Stimulated activated CD8-positive, alpha-beta memory T cell treated with anti-CD3 and anti-CD28 coated beads, Interleukin-7, amount 100 ng/mL, for 4 hours (primary cell): Measurements from ENCODE around the gene STKLD1.
"Not testable (repeated sequence)": the region's sequence is repeated elsewhere in the genome, so short reads cannot be mapped to it uniquely, and the experiment has no call there.

ENCODE experiments used
- DNase-seq, 2 donors: peaks; one replicate each; pipeline ENCODE4 v3.0.0-alpha.2; 2020; ENCODE audit warnings: low read depth in 2 of 2

STKLD1 gene

GRCh38 chr9:133362359-133363044, 13.7 kb upstream of the STKLD1 start:
- DNase-seq = no peak

- DNase-seq = no peak
These were observed 9.7 kb upstream of the STKLD1 start for GRCh38 chr9:133366435-133366834.

GRCh38 chr9:133367221-133367620, 8.9 kb upstream of the STKLD1 start:
- DNase-seq = no peak

GRCh38 chr9:133367778-133368177, 8.4 kb upstream of the STKLD1 start:
- DNase-seq = no peak

GRCh38 chr9:133368249-133368881, 7.8 kb upstream of the STKLD1 start:
- no peak for DNase-seq

GRCh38 chr9:133369422-133369821, 6.7 kb upstream of the STKLD1 start:
- no peak for DNase-seq

- DNase-seq = no peak
These were observed 6.2 kb upstream of the STKLD1 start for GRCh38 chr9:133369933-133370332.

GRCh38 chr9:133370685-133371084, 5.5 kb upstream of the STKLD1 start:
- no peak for DNase-seq

- peak; percentile 56 to 65 for DNase-seq
These were observed 4.9 kb upstream of the STKLD1 start for GRCh38 chr9:133371261-133371711.

GRCh38 chr9:133372144-133372543, 4.0 kb upstream of the STKLD1 start:
- no peak for DNase-seq

GRCh38 chr9:133374612-133375115, 1.5 kb upstream of the STKLD1 start:
- no peak for DNase-seq

- no peak for DNase-seq
These were observed 946 bp upstream of the STKLD1 start for GRCh38 chr9:133375116-133375723.

GRCh38 chr9:133377280-133377679, 1.1 kb downstream of the STKLD1 start:
- not testable (repeated sequence) for DNase-seq

GRCh38 chr9:133377721-133378216, 1.6 kb downstream of the STKLD1 start:
- DNase-seq = no peak

GRCh38 chr9:133378408-133378962, 2.3 kb downstream of the STKLD1 start:
- no peak for DNase-seq

- no peak for DNase-seq
These were observed 3.3 kb downstream of the STKLD1 start for GRCh38 chr9:133379153-133380086.

- DNase-seq = no peak
These were observed 4.6 kb downstream of the STKLD1 start for GRCh38 chr9:133380734-133381133.

- no peak for DNase-seq
These were observed 6.5 kb downstream of the STKLD1 start for GRCh38 chr9:133382507-133383141.

GRCh38 chr9:133383438-133383837, 7.3 kb downstream of the STKLD1 start:
- no peak for DNase-seq

GRCh38 chr9:133384736-133385321, 8.7 kb downstream of the STKLD1 start:
- no peak for DNase-seq
